Naive thymus-derived CD4-positive, alpha-beta T cell (primary cell): Measurements from ENCODE around the gene ATOH8. TPM values are rescaled to one million over a fixed set of nuclear protein-coding genes. Genes with fewer than 3 reads are reported as not detected.
A peak's percentile ranks its signal among the peaks of the same experiment; 100 is the strongest.

Experiments
- ATAC-seq: fragments of 150-1000 bp; cut with Tn5 transposase; 2 replicates; pipeline ENCODE4 v1.10.0; 2021; ENCODE audit warnings: mild to moderate bottlenecking, moderate library complexity
- CTCF ChIA-PET: fragments of 350-600 bp; sonication (Branson Sonifier 250); formaldehyde crosslinking; loops from one replicate; lab custom pipeline; 2021; ENCODE audit warnings: antibody characterized with exemption; lab: Charles Lee
- POLR2A ChIA-PET: fragments of 350-600 bp; sonication (Branson Sonifier 250); formaldehyde crosslinking; loops from one replicate; lab custom pipeline; 2021; ENCODE audit warnings: antibody characterized with exemption, inconsistent platforms; lab: Charles Lee
- DNase-seq, 9 donors: peaks; one replicate each; pipeline versions ENCODE4 v3.0.0 to v3.0.0-alpha.2; 2020 to 2022; ENCODE audit warnings: mixed read lengths in 1 of 9
- H3K27ac ChIP-seq: one replicate; pipeline ENCODE4 v1.7.0; 2013; ENCODE audit warnings: mild to moderate bottlenecking, low read depth, low read length, moderate library complexity
- H3K27me3 ChIP-seq, 2 donors: one replicate each; pipeline ENCODE4 v1.7.0; 2013; ENCODE audit warnings: low read length in 2 of 2, mild to moderate bottlenecking in 2 of 2, moderate library complexity in 2 of 2; ENCODE audit not compliant: control insufficient read depth in 2 of 2, insufficient read depth in 2 of 2
- H3K36me3 ChIP-seq, 3 experiments: 1 replicate in 2 of 3; 2 replicates in 1 of 3; pipeline ENCODE4 v1.7.0; 2013; ENCODE audit warnings: low read length in 3 of 3, mild to moderate bottlenecking in 3 of 3, moderate library complexity in 1 of 3; ENCODE audit not compliant: insufficient read depth in 3 of 3, control insufficient read depth in 2 of 3
- H3K4me1 ChIP-seq, 2 donors: one replicate each; pipeline ENCODE4 v1.7.0; 2013; ENCODE audit warnings: low read length in 2 of 2, mild to moderate bottlenecking in 2 of 2, moderate library complexity in 1 of 2; ENCODE audit not compliant: control insufficient read depth in 2 of 2, insufficient read depth in 2 of 2
- H3K4me3 ChIP-seq: 2 replicates; pipeline ENCODE4 v1.7.0; 2013; ENCODE audit warnings: mild to moderate bottlenecking, low read length
- H3K9me3 ChIP-seq, 3 experiments: 1 replicate in 2 of 3; 2 replicates in 1 of 3; pipeline ENCODE4 v1.7.0; 2013; ENCODE audit warnings: low read length in 3 of 3; ENCODE audit not compliant: control insufficient read depth in 2 of 3
- H3K27ac Mint-ChIP-seq, 9 donors: one replicate each; pipeline ENCODE4 v1.8.0; 2020 to 2022; ENCODE audit warnings: mixed read lengths in 9 of 9, mild to moderate bottlenecking in 8 of 9, moderate library complexity in 5 of 9, inconsistent platforms in 2 of 9
- H3K27me3 Mint-ChIP-seq, 5 donors: one replicate each; pipeline ENCODE4 v1.8.0; 2021 to 2022; ENCODE audit warnings: mixed read lengths in 5 of 5, mild to moderate bottlenecking in 1 of 5
- H3K36me3 Mint-ChIP-seq, 5 donors: one replicate each; pipeline ENCODE4 v1.8.0; 2020 to 2022; ENCODE audit warnings: mixed read lengths in 5 of 5, mild to moderate bottlenecking in 3 of 5, inconsistent platforms in 1 of 5
- H3K4me1 Mint-ChIP-seq, 7 donors: one replicate each; pipeline ENCODE4 v1.8.0; 2020 to 2022; ENCODE audit warnings: mixed read lengths in 7 of 7, mild to moderate bottlenecking in 3 of 7, inconsistent platforms in 1 of 7
- H3K4me3 Mint-ChIP-seq, 10 donors: one replicate each; pipeline ENCODE4 v1.8.0; 2020 to 2022; ENCODE audit warnings: mild to moderate bottlenecking in 10 of 10, mixed read lengths in 10 of 10, moderate library complexity in 6 of 10, inconsistent platforms in 2 of 10
- H3K9me3 Mint-ChIP-seq, 11 donors: one replicate each; pipeline ENCODE4 v1.8.0; 2020 to 2022; ENCODE audit warnings: mixed read lengths in 11 of 11, mild to moderate bottlenecking in 4 of 11, inconsistent platforms in 1 of 11, moderate library complexity in 1 of 11
- intact Hi-C, 2 donors: fragments of 100-400 bp; cut with micrococcal nuclease; formaldehyde crosslinking; loops; one replicate each; pipeline ENCODE4 v1.15.1; 2023
- polyA plus RNA-seq, 2 donors: library from polyadenylated mRNA; unstranded; fragments of 300-500 nt; fragmentation: Illumina TruSeq; gene quantifications; one replicate each; pipeline ENCODE4 v1.2.3, GENCODE V29; 2021
- total RNA-seq, 6 experiments: library from RNA in 5 of 6; stranded (reverse) in 5 of 6; gene quantifications; 1 replicate in 5 of 6; 2 replicates in 1 of 6; pipeline ENCODE4 v1.2.3 and lab custom pipeline; 2021 to 2026

The ATOH8 gene
- total and polyA plus RNA-seq, 7 experiments from 2014 or later = 0.42 to 0.73 TPM; not detected in 5

DNA sequence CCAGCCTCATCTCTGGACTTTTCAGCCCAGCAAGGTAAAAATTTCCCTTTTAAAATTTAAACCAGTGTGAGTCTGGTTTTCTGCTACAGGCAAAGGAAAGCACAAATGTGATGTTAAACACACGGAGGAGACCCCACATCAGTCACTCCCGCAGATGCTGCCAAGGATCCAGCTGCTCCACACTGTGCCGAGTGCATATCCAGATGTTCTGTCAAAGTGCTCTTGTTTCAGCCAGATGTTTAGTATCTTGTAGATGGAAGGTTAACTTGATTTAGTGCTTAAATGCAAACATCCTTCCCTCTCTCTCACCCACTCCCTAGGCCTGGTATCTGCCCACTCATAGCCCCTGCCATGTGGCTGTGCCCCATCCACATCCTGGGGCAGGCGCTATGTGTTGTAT, 15.8 kb upstream of the ATOH8 start:
- POLR2A ChIA-PET = no interaction called here
- Histone ChIP-seq H3K27ac (no peak overlapping the region), H3K27me3 (no peaks in the 10 kb centered on the region), H3K9me3 (no peaks in the 10 kb centered on the region), H3K4me3 (no peak overlapping the region), H3K4me1 (no peaks in the 10 kb centered on the region), H3K36me3 (no peaks in the 10 kb centered on the region)
- H3K27ac Mint-ChIP-seq = no peak overlapping the region
- H3K9me3 Mint-ChIP-seq = peaks cover 0 to 1% (median 0%) of the 10 kb centered on the region in 11 donors
- H3K4me3 Mint-ChIP-seq = no peak overlapping the region
- no peak for DNase-seq
- no peak for ATAC-seq
- peaks cover 0 to 3% (median 0%) of the 10 kb centered on the region in 7 donors for H3K4me1 Mint-ChIP-seq
- no peaks in the 10 kb centered on the region for H3K36me3 Mint-ChIP-seq
- CTCF ChIA-PET = no interaction called here
- peaks cover 15 to 65% (median 23%) of the 10 kb centered on the region in 5 donors for H3K27me3 Mint-ChIP-seq
- intact Hi-C loops = no loop called here

DNA sequence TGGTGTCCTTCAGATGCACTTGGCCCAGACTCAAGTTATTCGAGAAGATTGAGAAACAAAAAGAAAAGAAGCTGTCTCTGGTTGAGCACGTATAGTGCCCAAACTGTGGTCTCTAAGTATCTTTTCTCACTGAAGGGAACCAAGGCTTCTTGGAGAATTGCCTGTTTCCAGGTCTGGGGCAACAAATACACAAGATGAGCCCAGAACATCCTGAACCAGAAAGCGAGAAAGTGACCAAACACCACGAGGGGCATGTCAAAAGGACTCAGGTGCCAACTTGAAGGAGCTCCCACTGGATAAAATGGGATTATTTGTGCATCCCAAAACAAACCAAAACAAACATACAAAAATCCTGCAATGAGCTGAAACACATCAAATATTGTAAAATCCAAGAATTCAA, 13.6 kb upstream of the ATOH8 start:
- Mint-ChIP-seq H3K27ac (no peak overlapping the region), H3K4me3 (no peak overlapping the region), H3K27me3 (peaks cover 11 to 68% (median 34%) of the 10 kb centered on the region in 5 donors), H3K36me3 (no peaks in the 10 kb centered on the region), H3K9me3 (peaks cover 0 to 1% (median 0%) of the 10 kb centered on the region in 11 donors), H3K4me1 (peaks cover 0 to 3% (median 0%) of the 10 kb centered on the region in 7 donors)
- intact Hi-C loops = no loop called here
- CTCF ChIA-PET = interaction anchor here (2.1 kb wide), 1 partner anchor 11 kb away, joined by 11 read pairs; no protein-coding TSS in a partner anchor
- H3K9me3 ChIP-seq = no peaks in the 10 kb centered on the region
- H3K4me1 ChIP-seq = no peaks in the 10 kb centered on the region
- H3K36me3 ChIP-seq = no peaks in the 10 kb centered on the region
- no peaks in the 10 kb centered on the region for H3K27me3 ChIP-seq
- POLR2A ChIA-PET = no interaction called here
- ATAC-seq (no peak), DNase-seq (no peak)
- no peak overlapping the region for H3K4me3 ChIP-seq
- H3K27ac ChIP-seq = no peak overlapping the region

DNA sequence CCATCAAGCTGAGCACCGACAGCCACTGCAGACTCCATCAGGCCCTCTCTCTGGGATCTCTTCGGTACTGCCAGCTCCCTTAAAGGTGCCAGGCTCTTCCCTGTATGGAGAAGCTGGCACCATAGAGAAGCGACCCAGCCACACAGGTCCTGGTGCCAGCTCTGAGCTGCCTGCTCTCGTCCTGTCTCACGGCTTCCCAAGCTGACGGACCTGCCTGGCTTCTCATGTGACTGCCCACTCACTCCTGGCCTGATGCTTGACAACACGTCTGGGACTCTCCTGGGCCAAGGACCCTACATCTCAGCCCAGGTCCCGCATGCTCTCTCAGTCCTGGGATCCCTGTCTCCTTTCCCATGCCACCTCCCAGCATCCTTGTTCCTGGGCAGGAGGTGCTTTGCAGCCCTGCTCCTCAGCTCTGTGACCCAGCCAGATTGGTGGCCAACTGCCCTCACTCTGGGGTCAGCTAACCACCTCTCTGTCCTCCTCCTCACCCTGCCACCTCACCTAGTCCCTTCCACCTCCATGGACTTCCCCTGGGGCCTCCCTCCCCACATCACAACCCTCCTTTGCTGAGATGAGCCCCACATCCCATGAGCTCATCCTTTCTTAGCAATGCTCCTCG, 12.5 kb upstream of the ATOH8 start:
- H3K4me3 Mint-ChIP-seq = no peak overlapping the region
- Histone ChIP-seq H3K9me3 (no peaks in the 10 kb centered on the region), H3K36me3 (no peaks in the 10 kb centered on the region), H3K27me3 (no peaks in the 10 kb centered on the region), H3K4me3 (no peak overlapping the region), H3K4me1 (no peaks in the 10 kb centered on the region), H3K27ac (no peak overlapping the region)
- DNase-seq (no peak), ATAC-seq (no peak)
- intact Hi-C loops = no loop called here
- H3K27me3 Mint-ChIP-seq = peaks cover 13 to 70% (median 32%) of the 10 kb centered on the region in 5 donors
- no peaks in the 10 kb centered on the region for H3K36me3 Mint-ChIP-seq
- peak overlapping the region in 2 of 9 donors; percentile 1 to 86 for H3K27ac Mint-ChIP-seq
- peaks cover 0 to 1% (median 0%) of the 10 kb centered on the region in 11 donors for H3K9me3 Mint-ChIP-seq
- CTCF ChIA-PET = no interaction called here
- POLR2A ChIA-PET = interaction anchor here (0.5 kb wide), 1 partner anchor 420 kb away, joined by 4 read pairs; no protein-coding TSS in a partner anchor
- H3K4me1 Mint-ChIP-seq = peaks cover 0 to 3% (median 0%) of the 10 kb centered on the region in 7 donors

DNA sequence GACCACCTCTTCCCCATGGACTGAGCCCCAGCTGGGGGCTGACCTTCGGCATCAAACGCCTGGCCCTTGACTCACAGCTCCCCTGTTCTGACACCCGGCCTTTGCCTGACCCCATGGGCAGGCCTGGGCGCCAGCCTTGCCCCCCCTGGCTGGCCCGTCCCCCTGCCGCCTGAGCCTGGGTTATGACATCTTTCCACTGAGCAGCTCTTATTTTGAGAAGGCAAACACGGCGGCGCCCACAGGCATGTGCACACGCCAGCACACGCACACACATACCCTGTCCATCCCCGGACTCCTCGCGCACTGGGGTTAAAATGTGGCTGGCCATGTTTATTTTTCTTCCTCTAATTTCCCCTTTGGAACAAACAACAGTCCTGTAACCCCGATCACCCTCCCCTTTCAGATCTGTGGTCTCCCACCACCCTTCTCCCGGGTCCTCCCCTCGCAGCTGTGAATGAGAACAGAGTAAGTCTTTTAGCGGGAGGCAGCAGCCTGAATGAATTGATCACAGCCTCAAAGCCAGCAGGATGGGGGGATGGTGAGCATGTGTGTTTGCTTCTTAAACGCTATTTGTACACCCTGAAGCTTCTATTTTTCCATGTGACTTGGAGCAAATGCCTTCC, 11.8 kb upstream of the ATOH8 start:
- Mint-ChIP-seq H3K27me3 (peaks cover 13 to 71% (median 32%) of the 10 kb centered on the region in 5 donors), H3K36me3 (no peaks in the 10 kb centered on the region), H3K27ac (peak overlapping the region in 1 of 9 donors; percentile 1), H3K9me3 (peaks cover 0 to 1% (median 0%) of the 10 kb centered on the region in 11 donors), H3K4me3 (no peak overlapping the region), H3K4me1 (peaks cover 0 to 4% (median 0%) of the 10 kb centered on the region in 7 donors)
- no peaks in the 10 kb centered on the region for H3K4me1 ChIP-seq
- no peaks in the 10 kb centered on the region for H3K27me3 ChIP-seq
- no peak overlapping the region for H3K27ac ChIP-seq
- no peaks in the 10 kb centered on the region for H3K36me3 ChIP-seq
- no peak for DNase-seq
- no peak overlapping the region for H3K4me3 ChIP-seq
- CTCF ChIA-PET = no interaction called here
- ATAC-seq = no peak
- no peaks in the 10 kb centered on the region for H3K9me3 ChIP-seq
- POLR2A ChIA-PET = interaction anchor here (0.5 kb wide), 1 partner anchor 420 kb away, joined by 4 read pairs; no protein-coding TSS in a partner anchor
- intact Hi-C loops = no loop called here

DNA sequence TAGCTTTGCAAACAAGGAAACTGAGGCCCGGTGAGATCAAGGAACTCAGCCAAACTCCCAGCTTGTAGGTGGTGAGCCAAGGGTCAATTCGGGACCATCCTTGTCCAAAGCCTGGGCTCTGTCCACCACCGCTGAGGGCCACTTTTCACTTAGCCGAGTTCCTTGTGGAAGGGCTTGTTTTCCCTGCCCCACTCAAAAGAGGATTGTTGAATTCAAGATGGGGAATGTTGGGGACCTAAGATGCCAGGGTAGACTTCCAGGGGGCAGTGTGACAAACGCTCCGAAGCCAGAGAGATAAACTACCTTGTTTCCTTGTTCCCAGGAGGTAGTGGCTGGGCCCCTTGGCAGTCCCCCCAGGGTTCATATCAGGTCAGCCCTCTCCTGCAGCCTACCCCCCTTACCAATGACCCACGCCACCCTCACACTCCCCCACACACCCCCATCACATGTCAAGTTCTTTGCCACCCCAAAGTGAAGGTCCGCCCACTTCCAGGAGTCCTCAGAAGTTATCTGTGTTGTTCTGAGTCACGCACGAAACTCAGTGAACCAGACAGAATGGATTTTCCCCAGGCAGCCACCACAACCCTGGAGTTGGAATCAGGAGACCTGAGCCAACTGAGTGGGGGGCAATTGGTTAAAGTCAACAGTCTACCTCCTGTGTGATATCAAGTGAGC, 10.3 kb upstream of the ATOH8 start:
- Histone ChIP-seq H3K27ac (no peak overlapping the region), H3K9me3 (no peaks in the 10 kb centered on the region), H3K27me3 (no peaks in the 10 kb centered on the region), H3K4me1 (no peaks in the 10 kb centered on the region), H3K4me3 (no peak overlapping the region), H3K36me3 (no peaks in the 10 kb centered on the region)
- no peaks in the 10 kb centered on the region for H3K36me3 Mint-ChIP-seq
- intact Hi-C loops = no loop called here
- ATAC-seq (no peak), DNase-seq (no peak)
- peaks cover 0 to under 1% (median 0%) of the 10 kb centered on the region in 11 donors for H3K9me3 Mint-ChIP-seq
- no peak overlapping the region for H3K27ac Mint-ChIP-seq
- ChIA-PET POLR2A (no interaction called here), CTCF (no interaction called here)
- peaks cover 13 to 80% (median 37%) of the 10 kb centered on the region in 5 donors for H3K27me3 Mint-ChIP-seq
- no peak overlapping the region for H3K4me3 Mint-ChIP-seq
- peaks cover 0 to 8% (median 0%) of the 10 kb centered on the region in 7 donors for H3K4me1 Mint-ChIP-seq

DNA sequence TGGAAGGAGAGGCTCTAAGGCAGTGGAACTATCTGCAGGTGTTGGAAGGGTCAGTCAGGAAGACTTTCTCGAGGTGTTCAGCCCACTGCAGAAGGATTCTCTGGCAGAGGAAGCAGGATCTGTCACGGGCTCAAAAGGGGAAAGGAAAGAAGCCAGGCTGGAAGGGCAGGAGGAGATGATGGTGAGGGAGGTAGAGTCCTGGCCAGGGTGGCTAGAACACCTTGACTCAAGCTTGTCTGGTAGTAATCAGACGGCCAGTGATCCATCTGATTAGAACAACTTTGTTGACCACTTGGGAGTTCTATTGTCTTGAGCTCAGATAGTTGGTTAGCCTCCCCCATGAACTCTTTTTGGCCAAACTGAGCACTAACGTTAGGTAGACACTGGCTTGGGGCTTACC, 9.7 kb upstream of the ATOH8 start:
- H3K9me3 ChIP-seq = no peaks in the 10 kb centered on the region
- no peaks in the 10 kb centered on the region for H3K36me3 ChIP-seq
- no peak overlapping the region for H3K27ac ChIP-seq
- no peaks in the 10 kb centered on the region for H3K27me3 ChIP-seq
- Mint-ChIP-seq H3K36me3 (no peaks in the 10 kb centered on the region), H3K27ac (no peak overlapping the region), H3K27me3 (peaks cover 16 to 81% (median 37%) of the 10 kb centered on the region in 5 donors), H3K9me3 (no peaks in the 10 kb centered on the region), H3K4me1 (peaks cover 0 to 8% (median 0%) of the 10 kb centered on the region in 7 donors), H3K4me3 (no peak overlapping the region)
- no peak overlapping the region for H3K4me3 ChIP-seq
- DNase-seq (no peak), ATAC-seq (no peak)
- no peaks in the 10 kb centered on the region for H3K4me1 ChIP-seq
- ChIA-PET CTCF (no interaction called here), POLR2A (no interaction called here)
- intact Hi-C loops = no loop called here
